Kidney tubule cell (primary cell): Measurements from ENCODE around the gene PRDM16.
A peak's percentile ranks its signal among the peaks of the same experiment; 100 is the strongest.
"Not testable (repeated sequence)": the region's sequence is repeated elsewhere in the genome, so short reads cannot be mapped to it uniquely, and the experiment has no call there.

Source experiments
- DNase-seq: peaks from one replicate; pipeline ENCODE4 v3.0.0-alpha.2; 2018; ENCODE audit warnings: low spot score

Gene PRDM16

GRCh38 chr1:3279182-3279470 lies 210.1 kb downstream of the PRDM16 start:
- DNase-seq: no peak

GRCh38 chr1:3281735-3282134 lies 212.7 kb downstream of the PRDM16 start:
- no peak for DNase-seq

DNA sequence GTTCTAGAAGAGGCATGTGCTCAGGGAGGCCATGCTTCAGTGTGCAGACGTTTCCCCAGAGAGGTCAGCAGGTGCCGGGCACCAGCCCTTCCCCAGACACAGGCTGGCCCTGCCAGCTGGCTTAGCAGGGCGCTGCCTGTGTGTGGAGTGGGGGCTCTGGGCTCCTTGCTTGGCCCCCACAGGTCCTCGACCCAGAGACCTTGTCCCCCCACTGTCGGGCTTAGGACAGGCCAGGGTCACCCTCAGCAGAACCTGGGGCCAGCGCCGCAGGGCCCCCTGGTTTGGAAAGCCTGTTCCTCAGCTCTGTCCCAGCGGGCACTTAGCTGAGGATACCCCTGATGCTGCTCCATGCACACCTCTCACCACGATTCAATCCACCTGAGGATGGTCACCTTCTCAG lies 213.2 kb downstream of the PRDM16 start:
- no peak for DNase-seq

- DNase-seq: no peak
Observed at GRCh38 chr1:3282656-3283430, 213.8 kb downstream of the PRDM16 start.

- DNase-seq: peak; percentile 24
Observed at GRCh38 chr1:3283849-3284248, 214.8 kb downstream of the PRDM16 start.

DNA sequence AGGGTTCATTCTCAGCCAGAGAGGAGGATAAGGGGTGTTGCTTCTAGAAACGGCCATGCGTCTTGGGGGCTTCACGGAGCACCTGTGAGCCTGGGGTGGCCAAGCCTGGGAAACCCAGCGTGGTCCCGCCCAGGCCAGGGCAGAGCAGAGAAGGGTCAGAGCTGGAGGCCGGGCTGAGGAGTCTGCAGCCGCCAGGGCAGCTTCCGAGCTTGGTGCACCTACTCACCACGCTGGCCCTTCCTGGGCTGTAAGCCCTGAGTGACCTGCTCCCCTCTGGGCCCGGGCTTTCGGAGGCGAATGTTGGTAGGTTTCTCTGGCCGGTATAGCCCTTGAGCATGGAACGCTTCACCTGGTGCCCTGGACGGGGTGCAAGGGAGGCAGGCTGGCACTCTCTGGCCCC lies 215.7 kb downstream of the PRDM16 start:
- no peak for DNase-seq

- no peak for DNase-seq
Observed at GRCh38 chr1:3285106-3285740, 216.2 kb downstream of the PRDM16 start.

- not testable (repeated sequence) for DNase-seq
Observed at GRCh38 chr1:3287095-3287494, 218.1 kb downstream of the PRDM16 start.

GRCh38 chr1:3287656-3288160 lies 218.7 kb downstream of the PRDM16 start:
- no peak for DNase-seq

DNA sequence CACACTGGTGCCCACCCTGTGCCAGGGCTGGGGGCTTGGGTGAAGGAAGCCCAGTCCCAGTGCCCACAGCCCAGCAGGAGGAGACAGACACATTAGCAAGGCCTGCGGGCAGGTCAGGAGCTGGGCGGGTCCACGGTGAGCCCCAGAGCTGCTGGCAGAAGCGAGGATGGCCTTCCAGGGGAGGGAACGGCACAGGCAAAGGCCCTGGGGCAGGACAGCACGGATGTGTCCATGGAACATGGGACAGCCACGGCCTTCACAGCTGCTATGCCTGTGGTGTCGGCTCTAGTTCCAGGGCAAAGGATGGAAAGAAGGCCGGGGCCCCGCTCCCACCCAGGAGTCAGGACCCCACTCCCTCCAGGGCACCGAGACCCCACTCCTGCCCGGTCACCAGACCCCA lies 220.5 kb downstream of the PRDM16 start:
- DNase-seq: no peak

DNA sequence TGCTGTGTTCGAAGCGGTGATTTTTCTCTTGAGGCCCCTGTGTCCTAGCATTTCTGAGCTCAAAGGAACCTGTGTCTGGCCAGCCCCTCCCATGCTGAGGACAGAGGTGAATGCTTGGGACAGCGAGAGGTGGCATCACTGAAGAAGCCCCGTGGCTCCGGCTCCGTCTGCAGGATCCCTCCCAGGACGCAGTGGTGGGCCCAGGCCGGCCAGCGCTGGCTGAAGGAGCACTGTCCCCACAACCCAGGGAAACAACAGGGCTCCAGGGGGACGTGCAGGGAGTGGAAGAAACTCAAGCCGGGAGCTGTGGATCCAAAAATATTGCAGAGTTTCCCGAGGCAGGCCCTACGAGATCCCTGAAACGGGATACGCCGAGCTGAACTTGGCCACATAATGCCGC lies 221.4 kb downstream of the PRDM16 start:
- no peak for DNase-seq

DNA sequence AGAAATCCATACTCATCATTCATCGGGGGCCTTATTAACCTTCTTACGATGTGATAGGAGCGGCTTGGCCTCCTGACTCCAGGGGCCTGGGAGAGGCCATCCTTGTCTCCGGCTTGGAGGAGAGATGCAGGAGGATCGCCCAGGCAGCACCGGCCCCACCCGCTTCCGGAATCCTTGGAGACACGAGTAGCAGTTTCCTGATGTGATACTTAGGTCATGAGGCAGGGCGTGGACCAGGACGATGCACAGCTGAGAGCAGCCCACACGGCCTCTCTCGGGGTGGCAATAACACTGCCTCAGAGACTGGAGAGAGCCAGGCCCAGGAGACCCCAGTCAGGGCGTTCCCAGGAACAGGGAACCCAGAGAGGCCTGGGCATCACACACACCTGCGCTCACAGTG lies 221.9 kb downstream of the PRDM16 start:
- no peak for DNase-seq

- no peak for DNase-seq
Observed at GRCh38 chr1:3292051-3292722, 223.2 kb downstream of the PRDM16 start.

GRCh38 chr1:3292868-3293562 lies 224.0 kb downstream of the PRDM16 start:
- no peak for DNase-seq

GRCh38 chr1:3293563-3294080 lies 224.6 kb downstream of the PRDM16 start:
- no peak for DNase-seq

- no peak for DNase-seq
Observed at GRCh38 chr1:3294450-3294849, 225.4 kb downstream of the PRDM16 start.

GRCh38 chr1:3295846-3296245 lies 226.8 kb downstream of the PRDM16 start:
- DNase-seq: no peak

DNA sequence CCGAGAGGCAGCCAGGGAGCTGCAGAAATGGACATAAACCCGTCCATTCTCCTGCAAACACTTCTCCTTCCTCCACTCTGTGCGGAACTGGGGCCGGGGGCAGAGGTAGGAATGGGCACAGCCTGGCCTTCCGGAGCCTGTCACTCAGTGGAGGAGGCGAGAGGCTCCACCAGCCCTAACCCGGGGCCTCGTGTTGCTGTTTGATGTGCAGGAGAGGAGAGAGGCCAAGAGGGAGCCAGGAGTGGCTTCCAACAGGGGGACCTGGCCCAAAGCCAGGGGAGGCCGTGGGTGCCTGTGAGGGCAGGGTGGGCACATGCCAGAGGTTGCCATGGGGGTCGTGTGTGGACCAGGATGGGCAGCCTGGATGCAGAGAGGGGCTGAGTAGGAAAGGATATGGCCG lies 227.3 kb downstream of the PRDM16 start:
- DNase-seq: no peak

DNA sequence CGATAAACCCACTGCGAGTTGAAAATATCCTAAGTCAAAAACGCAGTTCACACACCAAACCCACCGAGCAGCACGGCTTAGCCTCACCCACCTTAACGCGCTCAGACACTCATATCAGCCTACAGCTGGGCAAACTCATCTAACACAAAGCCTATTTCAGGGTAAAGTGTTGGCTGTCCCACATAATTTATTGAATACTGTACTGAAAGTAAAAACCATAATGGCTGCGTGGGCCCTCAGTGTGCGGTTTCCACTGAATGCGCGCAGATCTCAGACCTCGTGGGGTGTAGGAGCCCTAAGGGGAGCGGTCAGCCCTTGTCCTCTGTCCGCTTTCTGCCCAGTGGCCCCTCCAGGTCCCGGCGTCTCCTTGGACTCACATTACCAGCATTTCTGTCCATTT lies 227.8 kb downstream of the PRDM16 start:
- DNase-seq: no peak

- DNase-seq: no peak
Observed at GRCh38 chr1:3297756-3298155, 228.8 kb downstream of the PRDM16 start.

- DNase-seq: no peak
Observed at GRCh38 chr1:3298197-3298596, 229.2 kb downstream of the PRDM16 start.

- DNase-seq: no peak
Observed at GRCh38 chr1:3304246-3304645, 235.2 kb downstream of the PRDM16 start.
